GM12864 (cell line): Measurements from ENCODE around the gene DUSP8.
"Not testable (repeated sequence)": the region's sequence is repeated elsewhere in the genome, so short reads cannot be mapped to it uniquely, and the experiment has no call there.

Experiments used
- DNase-seq: peaks from one replicate; pipeline ENCODE4 v3.0.0-alpha.2; 2011; ENCODE audit warnings: low read depth
- H3K4me3 ChIP-seq: 2 replicates; pipeline ENCODE4 v1.5.1; 2011; ENCODE audit warnings: mild to moderate bottlenecking, low read depth, low read length, control low read depth
- TF ChIP-seq, protein P1 (sequence below): IDR thresholded peaks from 2 replicates; pipeline ENCODE4 v1.5.1; 2011; ENCODE audit warnings: low read depth, mild to moderate bottlenecking, moderate library complexity, low read length, control low read depth, inconsistent platforms; ENCODE audit errors: missing control alignments

DUSP8 gene

DNA sequence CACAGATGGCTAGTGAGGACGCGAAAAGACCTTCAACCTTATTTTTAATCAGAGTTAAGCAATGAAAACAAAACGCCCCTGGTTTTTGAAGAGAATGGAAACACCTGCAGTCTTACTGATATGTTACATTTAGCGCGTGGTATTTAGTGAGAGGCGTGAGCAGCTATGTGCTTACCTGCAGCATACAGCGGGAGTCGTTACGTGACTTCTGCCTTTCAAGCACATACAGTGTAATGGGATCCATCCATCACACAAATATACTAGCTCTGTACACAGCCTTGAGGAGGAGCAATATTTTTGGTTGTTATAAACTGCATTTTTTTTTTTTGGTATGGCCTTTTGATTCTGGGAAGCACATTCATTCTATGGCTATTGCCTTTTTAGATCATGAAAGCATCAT, 20.6 kb upstream of the DUSP8 start:
- no peak overlapping the region for H3K4me3 ChIP-seq
- no peak for DNase-seq
- TF ChIP-seq, protein P1, sequence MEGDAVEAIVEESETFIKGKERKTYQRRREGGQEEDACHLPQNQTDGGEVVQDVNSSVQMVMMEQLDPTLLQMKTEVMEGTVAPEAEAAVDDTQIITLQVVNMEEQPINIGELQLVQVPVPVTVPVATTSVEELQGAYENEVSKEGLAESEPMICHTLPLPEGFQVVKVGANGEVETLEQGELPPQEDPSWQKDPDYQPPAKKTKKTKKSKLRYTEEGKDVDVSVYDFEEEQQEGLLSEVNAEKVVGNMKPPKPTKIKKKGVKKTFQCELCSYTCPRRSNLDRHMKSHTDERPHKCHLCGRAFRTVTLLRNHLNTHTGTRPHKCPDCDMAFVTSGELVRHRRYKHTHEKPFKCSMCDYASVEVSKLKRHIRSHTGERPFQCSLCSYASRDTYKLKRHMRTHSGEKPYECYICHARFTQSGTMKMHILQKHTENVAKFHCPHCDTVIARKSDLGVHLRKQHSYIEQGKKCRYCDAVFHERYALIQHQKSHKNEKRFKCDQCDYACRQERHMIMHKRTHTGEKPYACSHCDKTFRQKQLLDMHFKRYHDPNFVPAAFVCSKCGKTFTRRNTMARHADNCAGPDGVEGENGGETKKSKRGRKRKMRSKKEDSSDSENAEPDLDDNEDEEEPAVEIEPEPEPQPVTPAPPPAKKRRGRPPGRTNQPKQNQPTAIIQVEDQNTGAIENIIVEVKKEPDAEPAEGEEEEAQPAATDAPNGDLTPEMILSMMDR: no peak

DNA sequence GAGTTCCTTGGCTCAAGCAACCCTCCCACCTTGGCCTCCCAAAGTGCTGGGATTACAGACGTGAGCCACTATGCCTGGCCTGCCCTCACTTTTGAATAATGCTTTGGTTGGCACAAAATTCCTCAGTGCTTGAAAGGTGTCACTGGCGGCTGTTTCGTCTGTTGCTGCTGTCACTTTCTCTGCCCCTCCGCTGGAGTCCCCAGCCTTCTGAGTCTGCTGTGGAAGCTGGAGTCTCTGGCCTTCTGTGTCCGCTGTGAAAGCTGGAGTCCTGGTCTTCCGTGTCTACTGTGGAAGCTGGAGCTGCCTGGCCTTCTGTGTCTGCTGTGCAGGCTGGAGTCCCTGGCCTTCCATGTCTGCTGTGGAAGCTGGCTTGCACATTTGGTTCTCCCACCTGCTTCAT, 17.9 kb upstream of the DUSP8 start:
- DNase-seq: no peak
- TF ChIP-seq, protein P1: no peak
- H3K4me3 ChIP-seq: no peak overlapping the region

DNA sequence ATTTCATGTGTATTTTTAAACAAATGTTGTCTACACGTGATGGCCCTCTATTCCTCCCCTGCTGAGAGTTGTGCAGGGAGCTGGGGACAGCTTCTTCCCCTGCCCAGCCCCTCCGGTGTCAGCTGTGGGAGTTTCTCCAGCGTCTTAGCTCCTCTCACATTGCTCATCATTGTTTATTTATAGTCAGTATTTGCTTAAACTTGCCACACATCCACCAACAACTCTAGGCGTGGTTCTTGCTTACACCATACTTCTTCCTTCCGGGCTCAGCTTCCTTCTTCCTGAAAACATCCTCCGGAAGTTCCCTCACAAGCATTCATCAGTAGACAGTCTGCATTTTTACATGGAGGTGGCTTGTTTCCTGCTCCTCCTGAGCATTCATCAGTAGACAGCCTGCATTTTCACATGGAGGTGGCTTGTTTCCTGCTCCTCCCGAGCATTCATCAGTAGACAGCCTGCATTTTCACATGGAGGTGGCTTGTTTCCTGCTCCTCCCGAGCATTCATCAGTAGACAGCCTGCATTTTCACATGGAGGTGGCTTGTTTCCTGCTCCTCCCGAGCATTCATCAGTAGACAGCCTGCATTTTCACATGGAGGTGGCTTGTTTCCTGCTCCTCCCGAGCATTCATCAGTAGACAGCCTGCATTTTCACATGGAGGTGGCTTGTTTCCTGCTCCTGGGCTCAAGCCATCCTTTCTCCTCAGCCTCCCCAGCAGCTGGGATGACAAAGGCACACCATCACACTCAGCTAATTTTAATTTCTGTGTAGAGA, 17.3 kb upstream of the DUSP8 start:
- peak; percentile 7 for DNase-seq
- H3K4me3 ChIP-seq: not testable (repeated sequence)

DNA sequence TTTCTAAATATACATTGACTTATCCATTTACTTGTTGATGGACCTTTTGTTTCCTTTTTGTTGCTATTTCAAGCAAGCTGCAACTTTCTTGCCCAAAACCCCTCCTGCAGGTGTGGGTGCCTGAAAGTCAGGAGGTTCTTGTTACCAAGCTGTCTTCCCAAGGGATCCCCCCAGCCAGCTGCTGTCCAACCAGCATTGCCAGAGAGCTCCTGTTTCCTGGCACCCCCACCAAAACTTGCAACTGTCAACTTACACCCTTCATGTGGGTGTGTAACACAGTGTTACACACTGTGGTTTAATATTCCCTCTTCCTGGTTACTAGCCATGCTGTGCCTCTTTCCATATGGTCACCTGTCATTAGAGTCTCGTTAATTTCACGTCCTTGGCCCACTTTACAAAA, 14.6 kb upstream of the DUSP8 start:
- no peak for DNase-seq
- TF ChIP-seq, protein P1: no peak
- H3K4me3 ChIP-seq: no peak overlapping the region

DNA sequence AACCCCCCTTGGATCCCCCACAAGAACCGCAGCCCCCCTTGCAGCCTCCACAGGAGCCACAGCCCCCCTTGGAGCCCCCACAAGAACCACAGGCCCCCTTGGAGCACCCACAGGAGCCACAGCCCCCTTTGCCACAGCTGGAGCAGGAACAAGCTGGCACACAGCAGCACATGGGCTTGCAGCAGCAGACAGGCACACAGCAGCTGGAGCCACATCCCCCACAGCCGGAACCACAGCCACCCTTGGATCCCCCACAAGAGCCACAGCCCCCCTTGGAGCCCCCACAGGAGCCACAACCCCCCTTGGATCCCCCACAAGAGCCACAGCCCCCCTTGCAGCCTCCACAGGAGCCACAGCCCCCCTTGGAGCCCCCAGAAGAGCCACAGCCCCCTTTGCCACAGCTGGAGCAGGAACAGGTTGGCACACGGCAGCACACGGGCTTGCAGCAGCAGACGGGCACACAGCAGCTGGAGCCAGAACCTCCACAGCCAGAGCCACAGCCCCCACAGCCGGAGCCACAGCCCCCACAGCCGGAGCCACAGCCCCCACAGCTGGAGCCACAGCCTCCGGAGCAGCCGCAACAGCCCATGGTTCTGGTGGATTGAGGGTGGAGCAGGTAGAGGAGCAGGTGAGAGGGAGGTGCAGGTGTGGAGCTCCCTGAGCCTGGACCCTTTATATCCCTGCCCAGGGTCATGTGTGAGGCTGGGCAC, 12.7 kb upstream of the DUSP8 start, which contains the start of gene KRTAP5-1:
TSS of gene KRTAP5-1 (minus strand) at position 623 of the 710 bp plus-strand sequence. CDS start at position 589, 34 bp downstream.
- not testable (repeated sequence) for DNase-seq, H3K4me3 ChIP-seq

DNA sequence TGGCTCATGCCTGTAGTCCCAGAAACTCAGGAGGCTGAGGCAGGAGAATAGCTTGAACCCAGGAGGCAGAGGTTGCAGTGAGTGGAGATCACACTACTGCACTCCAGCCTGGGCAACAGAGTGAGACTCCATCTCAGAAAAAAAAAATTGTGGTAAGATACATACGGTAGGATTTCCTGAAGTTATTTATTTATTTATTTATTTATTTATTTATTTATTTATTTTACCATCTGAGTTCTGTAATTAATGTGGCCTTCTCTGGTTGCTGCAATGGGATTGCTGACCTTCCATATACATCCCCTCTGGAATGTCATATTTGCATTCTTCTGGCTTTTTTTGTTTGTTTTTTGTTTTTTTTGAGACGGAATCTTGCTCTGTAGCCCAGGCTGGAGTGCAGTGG, 10.8 kb upstream of the DUSP8 start:
- not testable (repeated sequence) for DNase-seq, H3K4me3 ChIP-seq

DNA sequence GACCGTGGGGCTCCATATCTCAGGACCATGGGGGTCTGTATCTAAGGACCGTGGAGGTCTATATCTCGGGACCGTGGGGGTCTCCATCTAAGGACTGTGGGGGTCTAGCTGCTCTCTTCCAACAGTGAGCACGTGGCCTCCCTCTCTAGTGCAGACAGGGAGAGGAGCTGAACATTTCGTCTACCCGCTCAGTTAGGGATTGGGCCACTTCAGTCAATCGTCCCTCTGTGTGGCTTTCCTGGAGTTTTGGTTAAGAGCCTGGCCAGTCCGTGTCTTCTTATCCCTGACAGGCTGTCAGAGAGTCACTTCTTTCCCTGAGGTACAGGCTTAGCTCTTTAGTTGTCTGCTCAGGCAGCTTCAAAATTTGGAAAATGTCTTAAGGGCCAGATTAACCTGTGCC, 9.9 kb upstream of the DUSP8 start:
- no peak overlapping the region for H3K4me3 ChIP-seq
- TF ChIP-seq, protein P1: no peak
- no peak for DNase-seq

DNA sequence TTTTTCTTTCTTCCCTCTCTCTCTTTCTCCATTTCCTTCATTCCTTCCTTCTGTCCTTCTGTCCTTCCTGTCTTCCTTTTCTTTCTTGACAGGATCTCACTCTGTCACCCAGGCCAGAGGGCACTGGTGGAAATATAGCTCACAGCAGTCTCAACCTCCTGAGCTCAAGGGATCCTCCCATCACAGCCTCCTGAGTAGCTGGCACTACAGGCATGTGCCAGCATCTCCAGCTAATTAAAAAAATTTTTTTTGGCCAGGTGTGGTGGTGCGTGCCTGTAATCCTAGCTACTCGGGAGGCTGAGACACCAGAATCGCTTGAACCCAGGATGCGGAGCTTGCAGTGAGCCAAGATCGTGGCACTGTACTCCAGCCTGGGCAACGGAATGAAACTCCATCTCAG, 4.8 kb upstream of the DUSP8 start:
- no peak overlapping the region for H3K4me3 ChIP-seq
- TF ChIP-seq, protein P1: no peak
- no peak for DNase-seq

DNA sequence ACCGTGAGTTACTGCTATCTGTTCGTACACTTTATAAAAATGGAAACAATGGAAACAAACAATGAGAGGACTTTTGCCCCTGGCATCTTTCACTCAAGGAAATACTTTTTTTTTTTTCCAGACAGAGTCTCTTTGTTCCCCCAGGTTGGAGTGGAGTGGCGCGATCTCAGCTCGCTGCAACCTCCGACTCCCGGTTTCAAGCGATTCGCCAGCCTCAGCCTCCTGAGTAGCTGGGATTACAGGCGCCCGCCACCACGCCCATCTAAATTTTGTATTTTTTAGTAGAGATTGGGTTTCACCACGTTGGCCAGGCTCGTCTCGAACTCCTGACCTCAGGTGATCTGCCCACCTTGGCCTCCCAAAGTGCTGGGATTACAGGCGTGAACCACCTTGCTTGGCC, 3.7 kb upstream of the DUSP8 start:
- not testable (repeated sequence) for H3K4me3 ChIP-seq, DNase-seq
